ENCODE data around the gene ICE2. TPM values are rescaled to one million over a fixed set of nuclear protein-coding genes. Genes with fewer than 3 reads are reported as not detected.

Gene ICE2
- total and polyA plus RNA-seq, 4 donors = 5.7 to 26.6 (median 16.8) TPM

GRCh38 chr15:60507596-60508424 is 28.9 kb upstream of the ICE2 start:
- peaks cover 0 to 3% (median 0%) of the 10 kb centered on the region in 4 donors for H3K4me1 ChIP-seq (ENCODE audit: control insufficient read depth in 4 of 4, insufficient read depth in 4 of 4, low read length in 3 of 4)
- WGBS = 52% methylated on average over 11 of the region's 11 CpGs
- DNase-seq (ENCODE audit: low spot score) = no peak
- TF ChIP-seq SP1 (IDR thresholded peaks at IDR 0.05) = no peak
- TF ChIP-seq, protein P1, sequence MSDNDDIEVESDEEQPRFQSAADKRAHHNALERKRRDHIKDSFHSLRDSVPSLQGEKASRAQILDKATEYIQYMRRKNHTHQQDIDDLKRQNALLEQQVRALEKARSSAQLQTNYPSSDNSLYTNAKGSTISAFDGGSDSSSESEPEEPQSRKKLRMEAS (IDR thresholded peaks at IDR 0.05) = no peak
- TF ChIP-seq REST (IDR thresholded peaks at IDR 0.05) = no peak
- peak; percentile 94 for TF ChIP-seq CTCF (IDR thresholded peaks at IDR 0.05; ENCODE audit: low read depth, low read length, missing input control)
- TF ChIP-seq RAD21 (IDR thresholded peaks at IDR 0.05) = peak; percentile 93 to 94
- H3K36me3 ChIP-seq (ENCODE audit: control insufficient read depth in 4 of 4, insufficient read depth in 3 of 4, low read depth in 1 of 4, low read length in 3 of 4) = peaks cover 7 to 43% (median 36%) of the 10 kb centered on the region in 4 donors
- no peak overlapping the region for H3K9ac ChIP-seq (ENCODE audit: low read depth in 1 of 2, low read length in 2 of 2)
- no peaks in the 10 kb centered on the region for H3K9me3 ChIP-seq (ENCODE audit: control insufficient read depth in 4 of 4, low read length in 3 of 4)
- no peaks in the 10 kb centered on the region for H3K27me3 ChIP-seq (ENCODE audit: control insufficient read depth in 4 of 4, insufficient read depth in 4 of 4, low read length in 3 of 4)
- no peak overlapping the region for H3K4me3 ChIP-seq (ENCODE audit: low read depth in 1 of 3, low read length in 3 of 3)
- H3K27ac ChIP-seq (ENCODE audit: low read depth in 1 of 2, low read length in 2 of 2) = no peak overlapping the region

GRCh38 chr15:60496853-60497252 is 17.9 kb upstream of the ICE2 start:
- H3K36me3 ChIP-seq (ENCODE audit: control insufficient read depth in 4 of 4, insufficient read depth in 3 of 4, low read depth in 1 of 4, low read length in 3 of 4) = peaks cover 6 to 53% (median 49%) of the 10 kb centered on the region in 4 donors
- no peaks in the 10 kb centered on the region for H3K9me3 ChIP-seq (ENCODE audit: control insufficient read depth in 4 of 4, low read length in 3 of 4)
- H3K9ac ChIP-seq (ENCODE audit: low read depth in 1 of 2, low read length in 2 of 2) = no peak overlapping the region
- DNase-seq (ENCODE audit: low spot score) = no peak
- no peak for TF ChIP-seq HNF4A (conservative IDR thresholded peaks at IDR 0.05)
- no peak for TF ChIP-seq ATF3 (IDR thresholded peaks at IDR 0.05)
- TF ChIP-seq FOXA2 (IDR thresholded peaks at IDR 0.05) = no peak
- TF ChIP-seq, protein P1 (IDR thresholded peaks at IDR 0.05) = no peak
- no peak for TF ChIP-seq NR2F2 (IDR thresholded peaks at IDR 0.05)
- TF ChIP-seq GABPA (IDR thresholded peaks at IDR 0.05 in 1 of 2, conservative IDR thresholded peaks at IDR 0.05 in 1 of 2) = no peak
- no peak for TF ChIP-seq YY1 (IDR thresholded peaks at IDR 0.05)
- no peak for TF ChIP-seq RAD21 (IDR thresholded peaks at IDR 0.05)
- TF ChIP-seq SP1 (IDR thresholded peaks at IDR 0.05) = no peak
- TF ChIP-seq ZBTB33 (IDR thresholded peaks at IDR 0.05) = no peak
- no peak for TF ChIP-seq RXRA (IDR thresholded peaks at IDR 0.05)
- TF ChIP-seq TAF1 (conservative IDR thresholded peaks at IDR 0.05) = no peak
- TF ChIP-seq HNF4G (IDR thresholded peaks at IDR 0.05) = no peak
- H3K4me3 ChIP-seq (ENCODE audit: low read depth in 1 of 3, low read length in 3 of 3) = no peak overlapping the region
- WGBS = 86% methylated on average over 6 of the region's 6 CpGs
- H3K4me1 ChIP-seq (ENCODE audit: control insufficient read depth in 4 of 4, insufficient read depth in 4 of 4, low read length in 3 of 4) = no peaks in the 10 kb centered on the region
- H3K27ac ChIP-seq (ENCODE audit: low read depth in 1 of 2, low read length in 2 of 2) = no peak overlapping the region
- no peaks in the 10 kb centered on the region for H3K27me3 ChIP-seq (ENCODE audit: control insufficient read depth in 4 of 4, insufficient read depth in 4 of 4, low read length in 3 of 4)

Data from liver (tissue), 9 donors.